ENCODE measurements around the gene LENG1.

GRCh38 chr19:54201172-54201701, 41.7 kb upstream of the LENG1 start:
- TF ChIP-seq CTCF (IDR thresholded peaks at IDR 0.05; ENCODE audit: borderline replicate concordance, extremely low read depth, low read length, poor library complexity, severe bottlenecking) (no peak), EZH2 (IDR thresholded peaks at IDR 0.05; ENCODE audit: borderline replicate concordance, low read depth, low read length, severe bottlenecking) (no peak)

All from DND-41 (cell line).